ENCODE results near the gene POU6F2.

POU6F2 gene

DNA sequence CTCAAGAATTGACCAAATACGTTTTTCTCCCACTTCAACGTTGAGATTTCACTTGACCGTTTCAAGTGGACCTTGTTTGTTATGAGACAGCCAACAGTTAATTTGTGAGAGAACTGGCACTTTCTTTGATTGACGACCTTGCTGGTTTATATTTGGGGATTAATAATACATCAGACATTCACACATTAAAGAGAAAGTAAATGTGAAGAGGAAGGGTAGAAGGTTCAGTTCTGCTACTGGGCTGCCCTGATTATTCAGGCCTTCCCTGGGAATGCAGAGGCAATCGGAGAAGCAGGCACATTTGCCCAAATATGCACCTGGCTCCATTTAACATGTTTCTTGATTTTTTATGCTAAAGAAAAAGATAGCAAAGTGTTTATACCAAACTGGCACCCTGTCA, 114.1 kb downstream of the POU6F2 start:
- Histone ChIP-seq H3K4me2 (ENCODE audit: insufficient read depth, low read length, poor library complexity, severe bottlenecking) (no peak overlapping the region), H3K36me3 (replicated peaks in 1 of 2; ENCODE audit: control insufficient read depth in 2 of 2, insufficient read depth in 2 of 2, low read length in 2 of 2) (no peaks in the 10 kb centered on the region), H3K14ac (ENCODE audit: low read length) (no peak overlapping the region), H2BK12ac (ENCODE audit: low read length) (no peak overlapping the region), H3K9ac (ENCODE audit: low read depth, low read length, poor library complexity) (no peak overlapping the region), H2AK5ac (ENCODE audit: low read depth, low read length) (no peak overlapping the region), H3K79me1 (ENCODE audit: low read depth, low read length) (no peaks in the 10 kb centered on the region), H4K91ac (ENCODE audit: low read depth, low read length, poor library complexity) (no peak overlapping the region), H2BK15ac (ENCODE audit: low read length) (no peak overlapping the region), H3K18ac (ENCODE audit: low read length) (no peak overlapping the region), H3K27ac (replicated peaks; ENCODE audit: low read length) (no peak overlapping the region), H2BK5ac (ENCODE audit: low read length) (no peak overlapping the region), H2BK120ac (ENCODE audit: low read depth, low read length) (no peak overlapping the region), H2AFZ (ENCODE audit: low read length) (peak overlapping the region; percentile 57), H3K4me3 (ENCODE audit: low read length in 2 of 2) (no peak overlapping the region), H3K27me3 (ENCODE audit: control insufficient read depth in 3 of 3, insufficient read depth in 3 of 3, low read depth in 1 of 3, low read length in 3 of 3) (no peaks in the 10 kb centered on the region), H3K4ac (ENCODE audit: low read length) (no peak overlapping the region), H4K8ac (ENCODE audit: low read depth, low read length) (no peak overlapping the region), H3K9me3 (replicated peaks in 1 of 2; ENCODE audit: control insufficient read depth in 2 of 2, insufficient read depth in 1 of 2, low read depth in 1 of 2, low read length in 2 of 2) (no peaks in the 10 kb centered on the region), H3K4me1 (ENCODE audit: control insufficient read depth in 2 of 2, insufficient read depth in 1 of 2, low read depth in 1 of 2, low read length in 2 of 2) (peaks cover 13 to 43% of the 10 kb centered on the region in 2 donors), H3K23ac (ENCODE audit: low read depth, low read length, poor library complexity) (no peak overlapping the region)
- WGBS, 2 donors (ENCODE audit: extremely low coverage in 2 of 2, insufficient read length in 2 of 2, insufficient replicate concordance in 1 of 2), result no CpG with 5 or more reads among the region's 5 CpGs
- DNase-seq (ENCODE audit: low spot score), result no peak

DNA sequence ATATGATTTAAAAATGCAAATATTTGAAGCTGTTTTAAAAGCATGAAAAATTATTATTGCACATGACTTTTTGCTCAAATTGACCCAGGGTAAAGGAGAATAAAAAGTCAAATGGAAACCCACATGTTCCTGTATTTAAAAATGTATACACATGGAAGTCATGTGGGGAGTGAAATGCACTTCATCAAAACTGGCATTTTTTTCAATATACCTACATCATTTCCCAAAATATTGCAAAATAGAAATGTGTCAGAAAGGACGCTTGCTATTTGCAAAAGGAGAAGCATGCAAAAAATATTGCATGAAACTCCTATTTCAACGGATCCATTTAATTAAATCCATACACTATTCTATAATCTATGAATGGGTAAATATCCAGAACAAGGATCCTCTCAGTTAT, 117.0 kb downstream of the POU6F2 start:
- Histone ChIP-seq H3K4me2 (ENCODE audit: insufficient read depth, low read length, poor library complexity, severe bottlenecking) (no peak overlapping the region), H3K23ac (ENCODE audit: low read depth, low read length, poor library complexity) (no peak overlapping the region), H3K27me3 (ENCODE audit: control insufficient read depth in 3 of 3, insufficient read depth in 3 of 3, low read depth in 1 of 3, low read length in 3 of 3) (no peaks in the 10 kb centered on the region), H2BK15ac (ENCODE audit: low read length) (no peak overlapping the region), H3K18ac (ENCODE audit: low read length) (no peak overlapping the region), H3K9ac (ENCODE audit: low read depth, low read length, poor library complexity) (no peak overlapping the region), H3K14ac (ENCODE audit: low read length) (no peak overlapping the region), H2AK5ac (ENCODE audit: low read depth, low read length) (no peak overlapping the region), H3K4me1 (ENCODE audit: control insufficient read depth in 2 of 2, insufficient read depth in 1 of 2, low read depth in 1 of 2, low read length in 2 of 2) (peaks cover 7 to 22% of the 10 kb centered on the region in 2 donors), H3K79me1 (ENCODE audit: low read depth, low read length) (no peaks in the 10 kb centered on the region), H2BK120ac (ENCODE audit: low read depth, low read length) (no peak overlapping the region), H2BK5ac (ENCODE audit: low read length) (no peak overlapping the region), H4K91ac (ENCODE audit: low read depth, low read length, poor library complexity) (no peak overlapping the region), H3K27ac (replicated peaks; ENCODE audit: low read length) (no peak overlapping the region), H3K4ac (ENCODE audit: low read length) (no peak overlapping the region), H2BK12ac (ENCODE audit: low read length) (no peak overlapping the region), H2AFZ (ENCODE audit: low read length) (no peak overlapping the region), H3K36me3 (replicated peaks in 1 of 2; ENCODE audit: control insufficient read depth in 2 of 2, insufficient read depth in 2 of 2, low read length in 2 of 2) (no peaks in the 10 kb centered on the region), H4K8ac (ENCODE audit: low read depth, low read length) (no peak overlapping the region), H3K9me3 (replicated peaks in 1 of 2; ENCODE audit: control insufficient read depth in 2 of 2, insufficient read depth in 1 of 2, low read depth in 1 of 2, low read length in 2 of 2) (no peaks in the 10 kb centered on the region), H3K4me3 (ENCODE audit: low read length in 2 of 2) (no peak overlapping the region)
- DNase-seq (ENCODE audit: low spot score), result no peak
- no CpG with 5 or more reads among the region's 2 CpGs for WGBS, 2 donors (ENCODE audit: extremely low coverage in 2 of 2, insufficient read length in 2 of 2, insufficient replicate concordance in 1 of 2)

DNA sequence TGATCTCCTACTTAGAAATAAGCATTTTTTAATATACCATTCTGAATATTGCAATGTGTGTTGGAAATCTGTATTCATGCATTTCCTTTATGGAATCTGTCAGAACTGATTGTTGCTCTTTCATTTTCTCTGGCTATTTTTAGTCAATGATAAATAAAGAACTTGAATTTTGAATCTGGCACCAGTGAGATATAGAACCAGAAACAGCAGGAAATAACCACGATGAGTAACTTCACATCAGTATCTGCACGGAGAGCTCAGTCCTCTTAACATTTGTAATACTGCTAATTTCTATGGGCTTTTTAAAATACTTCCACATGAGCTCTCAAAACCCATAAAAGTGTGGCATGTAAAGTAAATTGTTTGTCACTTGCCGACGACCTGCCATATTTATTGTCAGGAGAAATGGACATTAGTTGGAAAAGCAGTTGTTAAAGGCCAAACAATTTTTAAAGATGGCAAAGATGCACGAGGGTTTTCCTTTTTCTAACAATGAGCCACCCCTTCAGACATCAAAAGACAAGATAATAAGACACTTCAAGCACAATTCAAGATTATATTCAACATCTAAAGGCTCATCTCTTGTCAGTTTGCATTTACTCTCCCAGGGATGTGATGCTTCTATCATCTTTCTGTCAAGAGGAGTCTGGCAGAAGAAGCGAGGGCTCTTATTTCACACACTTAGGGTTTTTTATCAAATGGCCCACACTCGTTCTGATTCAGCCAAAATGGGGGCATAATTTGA, 118.3 kb downstream of the POU6F2 start:
- no peaks in the 10 kb centered on the region for H3K27me3 ChIP-seq (ENCODE audit: control insufficient read depth in 3 of 3, insufficient read depth in 3 of 3, low read depth in 1 of 3, low read length in 3 of 3)
- no peak overlapping the region for H3K14ac ChIP-seq (ENCODE audit: low read length)
- no peak overlapping the region for H3K18ac ChIP-seq (ENCODE audit: low read length)
- no peak overlapping the region for H3K4me2 ChIP-seq (ENCODE audit: insufficient read depth, low read length, poor library complexity, severe bottlenecking)
- H3K27ac ChIP-seq (replicated peaks; ENCODE audit: low read length), result no peak overlapping the region
- H2AFZ ChIP-seq (ENCODE audit: low read length), result no peak overlapping the region
- no peak overlapping the region for H3K9ac ChIP-seq (ENCODE audit: low read depth, low read length, poor library complexity)
- no peak overlapping the region for H4K91ac ChIP-seq (ENCODE audit: low read depth, low read length, poor library complexity)
- H3K23ac ChIP-seq (ENCODE audit: low read depth, low read length, poor library complexity), result no peak overlapping the region
- no peaks in the 10 kb centered on the region for H3K79me1 ChIP-seq (ENCODE audit: low read depth, low read length)
- H3K36me3 ChIP-seq (replicated peaks in 1 of 2; ENCODE audit: control insufficient read depth in 2 of 2, insufficient read depth in 2 of 2, low read length in 2 of 2), result no peaks in the 10 kb centered on the region
- no peak for DNase-seq (ENCODE audit: low spot score)
- no peak overlapping the region for H2AK5ac ChIP-seq (ENCODE audit: low read depth, low read length)
- no peak overlapping the region for H2BK120ac ChIP-seq (ENCODE audit: low read depth, low read length)
- WGBS, 2 donors (ENCODE audit: extremely low coverage in 2 of 2, insufficient read length in 2 of 2, insufficient replicate concordance in 1 of 2), result no CpG with 5 or more reads among the region's 7 CpGs
- H3K4me1 ChIP-seq (ENCODE audit: control insufficient read depth in 2 of 2, insufficient read depth in 1 of 2, low read depth in 1 of 2, low read length in 2 of 2), result peaks cover 4 to 9% of the 10 kb centered on the region in 2 donors
- H2BK12ac ChIP-seq (ENCODE audit: low read length), result no peak overlapping the region
- H4K8ac ChIP-seq (ENCODE audit: low read depth, low read length), result no peak overlapping the region
- no peak overlapping the region for H2BK5ac ChIP-seq (ENCODE audit: low read length)
- H2BK15ac ChIP-seq (ENCODE audit: low read length), result no peak overlapping the region
- no peak overlapping the region for H3K4ac ChIP-seq (ENCODE audit: low read length)
- no peak overlapping the region for H3K4me3 ChIP-seq (ENCODE audit: low read length in 2 of 2)
- H3K9me3 ChIP-seq (replicated peaks in 1 of 2; ENCODE audit: control insufficient read depth in 2 of 2, insufficient read depth in 1 of 2, low read depth in 1 of 2, low read length in 2 of 2), result no peaks in the 10 kb centered on the region

DNA sequence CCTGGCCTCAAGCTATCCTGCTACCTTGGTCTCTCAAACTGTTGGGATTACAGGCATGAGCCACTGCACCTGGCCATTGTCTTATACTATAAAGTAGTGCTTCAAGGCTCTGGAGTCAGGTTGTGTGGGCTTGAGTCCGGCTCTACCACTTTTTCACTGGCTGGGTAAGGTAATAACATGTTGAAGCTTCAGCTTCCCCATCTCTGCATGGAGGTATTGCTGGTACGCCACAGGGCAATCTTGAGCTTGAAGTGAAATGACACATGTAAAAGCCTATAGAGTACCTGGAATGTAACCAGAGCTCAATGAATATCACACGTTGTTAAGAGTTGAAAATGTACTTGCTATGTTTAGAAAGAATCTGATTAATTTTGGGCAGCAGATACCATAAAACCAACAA, 120.8 kb downstream of the POU6F2 start:
- DNase-seq (ENCODE audit: low spot score), result no peak
- Histone ChIP-seq H3K4me2 (ENCODE audit: insufficient read depth, low read length, poor library complexity, severe bottlenecking) (no peak overlapping the region), H2BK5ac (ENCODE audit: low read length) (no peak overlapping the region), H3K4ac (ENCODE audit: low read length) (no peak overlapping the region), H3K27me3 (ENCODE audit: control insufficient read depth in 3 of 3, insufficient read depth in 3 of 3, low read depth in 1 of 3, low read length in 3 of 3) (no peaks in the 10 kb centered on the region), H3K4me1 (ENCODE audit: control insufficient read depth in 2 of 2, insufficient read depth in 1 of 2, low read depth in 1 of 2, low read length in 2 of 2) (no peaks in the 10 kb centered on the region), H2AK5ac (ENCODE audit: low read depth, low read length) (no peak overlapping the region), H3K18ac (ENCODE audit: low read length) (no peak overlapping the region), H2BK12ac (ENCODE audit: low read length) (no peak overlapping the region), H4K8ac (ENCODE audit: low read depth, low read length) (no peak overlapping the region), H3K36me3 (replicated peaks in 1 of 2; ENCODE audit: control insufficient read depth in 2 of 2, insufficient read depth in 2 of 2, low read length in 2 of 2) (no peaks in the 10 kb centered on the region), H2AFZ (ENCODE audit: low read length) (no peak overlapping the region), H3K23ac (ENCODE audit: low read depth, low read length, poor library complexity) (no peak overlapping the region), H3K9ac (ENCODE audit: low read depth, low read length, poor library complexity) (no peak overlapping the region), H3K79me1 (ENCODE audit: low read depth, low read length) (no peaks in the 10 kb centered on the region), H3K14ac (ENCODE audit: low read length) (no peak overlapping the region), H3K4me3 (ENCODE audit: low read length in 2 of 2) (no peak overlapping the region), H2BK120ac (ENCODE audit: low read depth, low read length) (no peak overlapping the region), H3K9me3 (replicated peaks in 1 of 2; ENCODE audit: control insufficient read depth in 2 of 2, insufficient read depth in 1 of 2, low read depth in 1 of 2, low read length in 2 of 2) (no peaks in the 10 kb centered on the region), H2BK15ac (ENCODE audit: low read length) (no peak overlapping the region), H3K27ac (replicated peaks; ENCODE audit: low read length) (no peak overlapping the region), H4K91ac (ENCODE audit: low read depth, low read length, poor library complexity) (no peak overlapping the region)
- WGBS, 2 donors (ENCODE audit: extremely low coverage in 2 of 2, insufficient read length in 2 of 2, insufficient replicate concordance in 1 of 2), result no CpG with 5 or more reads among the region's 3 CpGs

Data from neuronal stem cell (in vitro differentiated cells).